ENCODE data around the gene PPM1M.

PPM1M gene

GRCh38 chr3:52298149-52299098 lies 52.9 kb downstream of the PPM1M start:
- TF ChIP-seq CTCF (IDR thresholded peaks at IDR 0.05; ENCODE audit: low read depth, low read length): no peak
- H3K4me3 ChIP-seq (replicated peaks in 1 of 2; ENCODE audit: low read depth in 2 of 2, low read length in 2 of 2): no peak overlapping the region
- DNase-seq (ENCODE audit: low read depth in 2 of 2): no peak

- TF ChIP-seq CTCF (IDR thresholded peaks at IDR 0.05; ENCODE audit: low read depth, low read length): no peak
Observed at GRCh38 chr3:52299247-52299878, 53.8 kb downstream of the PPM1M start.

More at GRCh38 chr3:52299247-52299878, 53.8 kb downstream of the PPM1M start:
- no peak overlapping the region for H3K4me3 ChIP-seq (replicated peaks in 1 of 2; ENCODE audit: low read depth in 2 of 2, low read length in 2 of 2)
- DNase-seq (ENCODE audit: low read depth in 2 of 2): no peak
